Measurements from ENCODE around the gene MYRF.

MYRF gene

DNA sequence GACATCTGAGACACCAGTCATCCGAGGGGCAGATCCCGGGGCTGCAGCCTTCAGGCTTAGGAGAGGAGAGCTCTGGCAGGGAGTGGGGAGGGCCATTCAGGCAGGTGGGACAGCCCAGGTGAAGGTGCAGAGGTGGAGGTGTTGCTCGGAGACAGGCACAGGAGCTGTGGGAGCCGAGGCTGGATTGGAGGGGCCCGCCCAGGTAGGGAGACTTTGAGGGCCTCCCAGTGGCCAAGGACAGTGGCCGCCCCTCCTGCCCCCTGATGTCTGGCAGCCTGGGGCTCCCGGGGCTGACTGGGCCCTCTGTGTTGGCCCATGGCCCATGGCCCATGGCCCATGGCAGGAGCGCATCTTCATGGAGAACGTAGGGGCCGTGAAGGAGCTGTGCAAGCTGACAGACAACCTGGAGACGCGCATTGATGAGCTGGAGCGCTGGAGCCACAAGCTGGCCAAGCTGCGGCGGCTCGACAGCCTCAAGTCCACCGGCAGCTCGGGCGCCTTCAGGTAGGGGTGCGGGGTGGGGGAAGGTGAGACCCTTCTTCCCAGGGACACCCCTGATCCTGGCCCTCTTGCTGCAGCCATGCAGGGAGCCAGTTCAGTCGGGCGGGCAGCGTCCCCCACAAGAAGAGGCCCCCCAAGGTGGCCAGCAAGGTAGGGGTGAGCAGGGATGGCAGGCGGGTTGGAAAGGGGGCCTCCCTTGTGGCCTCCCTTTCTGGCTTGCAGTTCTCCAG is 26.6 kb downstream of the MYRF start:
- DNase-seq, result no peak

DNA sequence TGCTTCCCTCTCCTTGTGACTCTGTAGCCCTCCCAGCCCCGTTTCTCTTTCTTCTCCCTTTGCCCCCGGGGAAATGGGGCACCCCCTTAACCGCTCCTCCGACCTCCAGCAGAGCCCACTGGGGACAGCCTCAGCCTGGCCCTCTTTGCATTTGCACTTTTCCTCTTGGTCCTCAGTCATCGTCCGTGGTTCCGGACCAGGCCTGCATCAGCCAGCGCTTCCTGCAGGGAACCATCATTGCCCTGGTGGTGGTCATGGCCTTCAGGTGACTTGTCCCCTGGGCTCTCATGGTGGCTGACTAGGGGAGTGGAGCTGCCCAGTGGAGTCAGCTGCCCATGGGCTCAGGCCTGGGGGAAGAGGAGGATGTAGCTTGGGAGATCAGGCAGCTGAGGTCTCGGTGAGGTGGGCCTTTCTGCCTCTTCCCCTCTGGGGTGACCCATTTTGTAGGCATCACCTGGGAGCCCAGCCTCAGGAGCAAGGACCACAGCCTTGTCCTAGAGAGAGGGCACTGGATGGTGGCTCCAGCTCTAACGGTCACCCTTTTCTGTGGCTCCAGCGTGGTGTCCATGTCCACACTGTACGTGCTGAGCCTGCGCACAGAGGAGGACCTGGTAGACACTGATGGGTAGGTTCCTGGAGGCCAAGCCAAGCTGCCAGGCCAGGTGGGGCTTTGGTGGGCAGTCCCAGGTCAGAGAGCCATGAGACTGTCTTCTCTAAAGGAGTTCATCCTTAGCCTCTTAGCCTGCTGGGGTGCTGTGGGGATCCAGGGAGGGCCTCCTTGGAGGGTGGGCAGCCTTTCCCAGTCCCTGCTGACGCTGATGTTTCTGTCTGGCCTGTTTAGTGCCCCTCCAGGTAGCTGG is 27.5 kb downstream of the MYRF start:
- DNase-seq, result no peak

DNA sequence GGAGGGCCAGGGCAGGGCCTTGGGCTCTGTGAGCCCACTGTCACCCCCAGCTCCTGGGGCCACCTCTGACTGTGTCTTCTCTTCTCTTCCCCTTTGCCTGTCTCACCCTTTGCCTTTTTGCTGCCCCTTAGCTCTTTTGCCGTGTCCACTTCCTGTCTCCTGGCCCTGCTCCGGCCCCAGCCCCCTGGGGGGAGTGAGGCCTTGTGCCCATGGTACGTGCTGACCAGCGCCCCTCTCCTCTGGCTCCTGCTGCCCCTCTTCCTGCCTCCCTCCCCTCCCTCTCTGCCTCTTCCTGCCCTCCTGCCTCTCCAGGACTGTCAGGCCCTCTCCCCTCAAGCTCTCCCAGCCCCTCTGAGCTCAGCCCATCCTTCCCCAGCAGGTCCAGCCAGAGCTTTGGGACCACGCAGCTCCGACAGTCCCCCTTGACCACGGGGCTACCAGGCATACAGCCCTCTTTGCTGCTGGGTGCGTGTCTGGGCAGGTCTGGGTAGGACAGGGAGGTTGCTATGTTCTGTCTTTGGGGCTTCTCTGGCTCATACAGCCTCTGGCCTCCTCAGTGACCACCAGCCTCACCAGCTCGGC is 28.2 kb downstream of the MYRF start:
- no peak for DNase-seq

DNA sequence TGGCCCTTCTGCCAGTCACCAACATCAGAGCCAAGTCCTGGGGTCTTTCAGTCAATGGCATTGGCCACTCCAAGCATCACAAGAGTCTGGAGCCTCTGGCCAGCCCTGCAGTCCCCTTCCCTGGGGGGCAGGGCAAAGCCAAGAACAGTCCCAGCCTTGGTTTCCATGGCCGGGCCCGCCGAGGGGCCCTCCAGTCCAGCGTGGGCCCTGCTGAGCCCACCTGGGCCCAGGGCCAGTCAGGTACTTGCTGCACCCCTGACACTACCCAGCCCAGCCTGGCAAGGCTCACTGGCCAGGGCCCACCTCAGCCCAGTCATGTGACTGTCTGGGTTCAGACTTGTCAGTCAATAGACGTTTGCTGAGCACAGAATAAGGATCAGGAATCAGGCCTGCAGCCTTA is 29.1 kb downstream of the MYRF start:
- no peak for DNase-seq

- DNase-seq, result no peak
Observed at GRCh38 chr11:61782299-61782698, 29.9 kb downstream of the MYRF start.

DNA sequence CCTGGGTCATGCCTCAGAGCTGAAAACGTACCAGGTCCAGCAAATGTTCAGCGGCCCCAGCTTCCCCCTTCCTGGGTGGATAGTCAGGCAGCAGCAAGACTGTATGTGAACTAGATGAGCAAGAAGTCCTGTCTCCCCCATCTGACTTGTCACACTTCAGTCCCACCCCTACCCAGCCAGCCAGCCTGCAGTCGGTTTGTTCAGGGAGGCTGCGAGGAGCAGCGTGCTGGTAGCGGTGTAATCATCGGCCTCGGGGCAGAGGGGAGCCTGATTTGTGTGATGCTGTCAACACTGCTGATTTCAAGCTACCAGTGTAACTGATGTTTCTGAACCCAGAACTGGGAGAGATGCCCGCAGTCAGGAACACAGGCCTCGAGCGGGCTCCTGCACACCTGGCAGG is 30.4 kb downstream of the MYRF start:
- DNase-seq, result no peak

DNA sequence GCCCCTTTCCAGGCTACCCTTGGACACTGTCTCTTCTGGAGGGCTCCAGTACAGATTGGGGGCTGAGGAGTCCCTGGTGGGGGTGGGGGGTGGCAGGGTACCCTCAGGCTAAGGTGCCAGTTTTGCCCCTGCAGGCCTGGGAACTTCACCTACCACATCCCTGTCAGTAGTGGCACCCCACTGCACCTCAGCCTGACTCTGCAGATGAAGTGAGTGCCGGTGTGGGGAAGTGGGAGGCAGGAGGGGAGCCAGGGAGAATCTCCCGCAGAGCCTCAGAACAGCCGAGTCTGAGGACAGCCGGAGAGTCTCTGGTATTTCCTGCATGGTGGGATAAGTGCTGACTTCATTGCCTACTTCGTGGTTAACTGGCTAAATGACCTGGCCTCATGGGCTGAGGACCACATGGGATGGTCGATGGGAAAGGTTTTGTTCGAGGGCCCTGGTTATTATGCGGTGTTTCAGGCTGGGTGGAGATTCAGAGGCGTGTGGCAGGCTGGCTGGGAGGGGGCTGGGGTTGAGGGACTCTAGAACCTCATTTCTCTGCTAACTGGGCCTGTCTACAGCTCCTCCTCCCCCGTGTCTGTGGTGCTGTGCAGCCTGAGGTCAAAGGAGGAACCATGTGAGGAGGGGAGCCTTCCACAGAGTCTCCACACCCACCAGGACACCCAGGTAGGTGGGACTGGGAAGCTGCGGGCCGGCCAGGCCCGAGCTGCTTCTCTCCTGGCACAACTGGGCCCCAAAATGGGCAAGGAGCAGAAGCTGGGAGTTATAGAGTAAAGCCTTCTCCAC is 31.5 kb downstream of the MYRF start:
- DNase-seq, result no peak

GRCh38 chr11:61784506-61784805 is 32.0 kb downstream of the MYRF start:
- no peak for DNase-seq

GRCh38 chr11:61785837-61786402 is 33.5 kb downstream of the MYRF start:
- no peak for DNase-seq

- no peak for DNase-seq
Observed at GRCh38 chr11:61787928-61788491, 35.6 kb downstream of the MYRF start.

DNA sequence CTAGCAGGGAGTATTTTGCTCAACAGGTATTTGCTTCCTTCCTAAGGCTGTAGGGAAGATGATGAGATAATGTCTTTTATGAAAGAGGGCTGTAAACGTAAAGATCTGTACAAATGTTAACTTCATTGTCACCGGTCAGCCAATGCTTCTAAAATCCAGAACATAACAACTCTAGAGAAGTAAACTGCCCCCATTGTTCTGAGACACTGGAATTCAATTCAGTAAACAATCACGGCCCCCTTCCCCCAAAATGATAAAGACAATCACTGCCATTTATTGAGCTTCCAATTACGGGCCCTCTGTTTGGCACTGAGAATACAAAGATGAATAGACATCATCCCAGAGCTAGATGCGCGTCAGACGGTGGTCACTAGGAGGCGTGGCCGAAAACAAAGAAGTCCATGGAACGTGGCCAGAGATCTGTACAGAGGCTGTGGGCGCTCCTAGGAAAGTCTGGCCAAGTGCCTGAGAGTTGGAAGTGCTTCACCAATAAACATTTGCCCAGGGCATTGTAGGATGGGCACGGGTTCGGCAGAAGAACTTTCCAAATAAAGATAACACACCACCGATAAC is 39.4 kb downstream of the MYRF start:
- peak; percentile 51 for DNase-seq

DNA sequence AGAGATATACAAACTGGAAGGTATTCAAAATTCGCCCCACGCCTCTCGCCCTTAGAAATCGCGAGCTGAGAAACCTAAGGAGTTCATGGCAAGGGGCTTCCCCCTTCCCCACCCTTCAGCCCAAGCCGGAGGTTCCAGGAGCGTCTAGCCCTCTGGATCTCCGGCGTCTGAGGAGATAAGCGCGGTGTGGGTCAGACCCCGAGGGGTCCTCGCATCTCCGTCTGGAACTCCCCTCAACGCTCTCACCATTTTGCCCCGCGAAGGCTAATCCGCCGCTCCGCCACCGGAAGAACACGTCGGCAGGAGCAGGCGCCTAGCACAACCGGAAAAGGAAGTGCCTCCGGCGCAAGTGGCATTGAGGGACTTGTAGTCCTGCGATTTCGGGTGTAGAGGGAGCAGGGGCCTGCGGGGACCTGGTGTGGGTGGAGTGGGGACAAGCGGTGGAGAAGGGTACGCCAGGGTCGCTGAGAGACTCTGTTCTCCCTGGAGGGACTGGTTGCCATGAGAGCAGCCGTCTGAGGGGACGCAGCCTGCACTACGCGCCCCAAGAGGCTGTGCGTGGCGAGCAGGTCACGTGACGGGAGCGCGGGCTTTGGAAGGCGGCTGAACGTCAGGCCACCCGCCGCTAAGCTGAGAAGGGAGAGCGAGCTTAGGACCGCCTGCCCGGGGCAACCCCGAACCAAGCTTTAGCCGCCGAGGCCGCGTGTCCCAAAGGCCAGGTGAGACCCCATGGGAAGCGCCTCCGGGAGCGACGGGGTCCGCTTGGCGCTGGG is 40.1 kb downstream of the MYRF start, which contains the start of the genes FEN1 and TMEM258:
Gene FEN1 (plus strand): TSS at position 602 of the 773 bp plus-strand sequence. CDS start 2,451 bp downstream, outside the sequence.
Gene TMEM258 (minus strand): TSS at position 290 of the 773 bp plus-strand sequence. CDS start 41 bp downstream, at position 249.
- peak; percentile 98 for DNase-seq

GRCh38 chr11:61793083-61793828 is 40.8 kb downstream of the MYRF start:
- peak; percentile 66 for DNase-seq

DNA sequence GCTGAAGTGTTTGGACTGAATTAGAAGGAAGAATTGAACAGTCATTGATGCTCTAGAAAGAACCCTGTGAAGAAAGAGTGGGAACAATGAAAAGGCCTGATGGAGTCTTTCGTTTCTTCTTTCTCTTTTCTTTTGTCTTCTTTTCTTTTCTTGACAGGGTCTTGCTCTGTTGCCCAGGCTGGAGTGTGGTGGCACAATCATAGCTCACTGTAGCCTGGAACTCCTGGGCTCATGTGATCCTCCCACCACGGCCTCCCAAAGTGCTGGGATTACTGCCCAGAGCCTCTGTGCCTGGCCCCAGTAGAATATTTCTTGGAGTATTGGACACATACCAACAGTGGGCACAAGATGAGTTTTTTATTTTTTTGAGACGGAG is 41.4 kb downstream of the MYRF start:
- DNase-seq, result no peak

GRCh38 chr11:61794579-61794978 is 42.1 kb downstream of the MYRF start:
- DNase-seq, result no peak

DNA sequence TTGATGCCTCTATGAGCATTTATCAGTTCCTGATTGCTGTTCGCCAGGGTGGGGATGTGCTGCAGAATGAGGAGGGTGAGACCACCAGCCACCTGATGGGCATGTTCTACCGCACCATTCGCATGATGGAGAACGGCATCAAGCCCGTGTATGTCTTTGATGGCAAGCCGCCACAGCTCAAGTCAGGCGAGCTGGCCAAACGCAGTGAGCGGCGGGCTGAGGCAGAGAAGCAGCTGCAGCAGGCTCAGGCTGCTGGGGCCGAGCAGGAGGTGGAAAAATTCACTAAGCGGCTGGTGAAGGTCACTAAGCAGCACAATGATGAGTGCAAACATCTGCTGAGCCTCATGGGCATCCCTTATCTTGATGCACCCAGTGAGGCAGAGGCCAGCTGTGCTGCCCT is 43.0 kb downstream of the MYRF start:
- DNase-seq, result no peak

DNA sequence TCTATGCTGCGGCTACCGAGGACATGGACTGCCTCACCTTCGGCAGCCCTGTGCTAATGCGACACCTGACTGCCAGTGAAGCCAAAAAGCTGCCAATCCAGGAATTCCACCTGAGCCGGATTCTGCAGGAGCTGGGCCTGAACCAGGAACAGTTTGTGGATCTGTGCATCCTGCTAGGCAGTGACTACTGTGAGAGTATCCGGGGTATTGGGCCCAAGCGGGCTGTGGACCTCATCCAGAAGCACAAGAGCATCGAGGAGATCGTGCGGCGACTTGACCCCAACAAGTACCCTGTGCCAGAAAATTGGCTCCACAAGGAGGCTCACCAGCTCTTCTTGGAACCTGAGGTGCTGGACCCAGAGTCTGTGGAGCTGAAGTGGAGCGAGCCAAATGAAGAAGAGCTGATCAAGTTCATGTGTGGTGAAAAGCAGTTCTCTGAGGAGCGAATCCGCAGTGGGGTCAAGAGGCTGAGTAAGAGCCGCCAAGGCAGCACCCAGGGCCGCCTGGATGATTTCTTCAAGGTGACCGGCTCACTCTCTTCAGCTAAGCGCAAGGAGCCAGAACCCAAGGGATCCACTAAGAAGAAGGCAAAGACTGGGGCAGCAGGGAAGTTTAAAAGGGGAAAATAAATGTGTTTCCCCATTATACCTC is 43.6 kb downstream of the MYRF start:
- DNase-seq, result no peak

DNA sequence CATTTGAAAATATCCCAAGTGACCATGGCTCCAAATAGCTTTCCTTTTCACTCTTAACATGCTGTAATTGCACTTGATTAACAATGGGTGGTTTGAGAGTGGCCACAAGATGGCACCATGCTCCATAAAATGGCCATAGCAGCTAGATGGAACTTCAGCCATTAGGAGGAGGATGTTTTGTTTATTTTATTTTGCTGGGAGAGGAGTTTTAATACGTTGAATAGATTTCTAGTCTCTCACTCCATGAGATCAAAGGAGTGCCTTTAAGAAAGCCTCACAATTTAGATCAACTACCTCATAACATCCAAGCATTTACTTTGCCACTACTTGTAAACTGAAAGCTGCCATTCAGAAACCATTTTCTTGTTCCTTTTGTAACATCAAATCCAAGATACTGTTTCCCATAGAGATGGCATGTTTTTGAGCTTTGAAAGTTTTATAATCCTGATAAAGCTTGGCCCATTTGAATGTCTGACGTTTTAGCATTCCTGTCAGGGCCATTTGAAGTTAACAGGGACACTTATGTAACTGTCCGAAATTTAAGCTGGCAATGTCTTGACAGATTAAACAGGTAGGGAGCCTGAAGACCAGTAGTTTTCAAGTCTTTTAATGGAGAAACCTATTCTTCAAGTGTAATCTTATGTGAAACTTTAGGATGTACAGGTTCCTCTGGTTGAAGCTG is 45.0 kb downstream of the MYRF start:
- DNase-seq, result peak; percentile 68

GRCh38 chr11:61799665-61800284 is 47.3 kb downstream of the MYRF start:
- DNase-seq, result no peak
